GM15510 (cell line): ENCODE data around the gene TIAL1.

Experiments used
- POLR2A ChIP-seq: IDR thresholded peaks from 3 replicates; pipeline ENCODE4 v1.6.1; 2011; ENCODE audit warnings: borderline replicate concordance; ENCODE audit not compliant: insufficient read length; ENCODE audit errors: extremely low read depth

The TIAL1 gene

GRCh38 chr10:119597405-119598186 lies 832 bp upstream of the TIAL1 start:
- no peak for TF ChIP-seq POLR2A

- peak; percentile 39 for TF ChIP-seq POLR2A
Measured at GRCh38 chr10:119595676-119596515, 868 bp downstream of the TIAL1 start.

- TF ChIP-seq POLR2A = no peak
Measured at GRCh38 chr10:119595134-119595675, 1.6 kb downstream of the TIAL1 start.

- no peak for TF ChIP-seq POLR2A
Measured at GRCh38 chr10:119588071-119588470, 8.7 kb downstream of the TIAL1 start.

- TF ChIP-seq POLR2A = no peak
Measured at GRCh38 chr10:119578355-119578754, 18.4 kb downstream of the TIAL1 start.

- TF ChIP-seq POLR2A = no peak
Measured at GRCh38 chr10:119575991-119576390, 20.8 kb downstream of the TIAL1 start.

- TF ChIP-seq POLR2A = no peak
Measured at GRCh38 chr10:119575506-119575905, 21.3 kb downstream of the TIAL1 start.

GRCh38 chr10:119567978-119568377 lies 28.8 kb downstream of the TIAL1 start:
- TF ChIP-seq POLR2A = no peak

GRCh38 chr10:119562097-119562496 lies 34.7 kb downstream of the TIAL1 start:
- TF ChIP-seq POLR2A = no peak

GRCh38 chr10:119555178-119555784 lies 41.5 kb downstream of the TIAL1 start:
- TF ChIP-seq POLR2A = no peak

- no peak for TF ChIP-seq POLR2A
Measured at GRCh38 chr10:119550827-119551226, 45.9 kb downstream of the TIAL1 start.

GRCh38 chr10:119549247-119549999 lies 47.3 kb downstream of the TIAL1 start:
- no peak for TF ChIP-seq POLR2A

- no peak for TF ChIP-seq POLR2A
Measured at GRCh38 chr10:119546009-119546408, 50.8 kb downstream of the TIAL1 start.

- no peak for TF ChIP-seq POLR2A
Measured at GRCh38 chr10:119545310-119545709, 51.5 kb downstream of the TIAL1 start.
